Duodenal mucosa (tissue), 2 donors: ENCODE results near the gene PHACTR2.

Experiments used
- H3K27ac ChIP-seq: one replicate; pipeline ENCODE4 v1.7.0; 2013; ENCODE audit warnings: low read depth, low read length
- H3K27me3 ChIP-seq, 2 donors: one replicate each; pipeline ENCODE4 v1.7.0; 2013; ENCODE audit warnings: low read length in 2 of 2, control low read depth in 1 of 2; ENCODE audit not compliant: insufficient read depth in 2 of 2, control insufficient read depth in 1 of 2
- H3K36me3 ChIP-seq, 2 donors: one replicate each; pipeline ENCODE4 v1.7.0; 2013; ENCODE audit warnings: low read length in 2 of 2, control low read depth in 1 of 2; ENCODE audit not compliant: insufficient read depth in 2 of 2, control insufficient read depth in 1 of 2
- H3K4me1 ChIP-seq, 2 donors: one replicate each; pipeline ENCODE4 v1.7.0; 2013; ENCODE audit warnings: low read length in 2 of 2, control low read depth in 1 of 2; ENCODE audit not compliant: insufficient read depth in 2 of 2, control insufficient read depth in 1 of 2
- H3K4me3 ChIP-seq, 2 donors: one replicate each; pipeline ENCODE4 v1.7.0; 2013; ENCODE audit warnings: low read length in 2 of 2, low read depth in 1 of 2
- H3K9ac ChIP-seq, 2 donors: one replicate each; pipeline ENCODE4 v1.7.0; 2013; ENCODE audit warnings: low read length in 2 of 2, low read depth in 1 of 2
- H3K9me3 ChIP-seq, 2 donors: one replicate each; pipeline ENCODE4 v1.7.0; 2013; ENCODE audit warnings: low read length in 2 of 2, control low read depth in 1 of 2; ENCODE audit not compliant: control insufficient read depth in 1 of 2

The PHACTR2 gene

DNA sequence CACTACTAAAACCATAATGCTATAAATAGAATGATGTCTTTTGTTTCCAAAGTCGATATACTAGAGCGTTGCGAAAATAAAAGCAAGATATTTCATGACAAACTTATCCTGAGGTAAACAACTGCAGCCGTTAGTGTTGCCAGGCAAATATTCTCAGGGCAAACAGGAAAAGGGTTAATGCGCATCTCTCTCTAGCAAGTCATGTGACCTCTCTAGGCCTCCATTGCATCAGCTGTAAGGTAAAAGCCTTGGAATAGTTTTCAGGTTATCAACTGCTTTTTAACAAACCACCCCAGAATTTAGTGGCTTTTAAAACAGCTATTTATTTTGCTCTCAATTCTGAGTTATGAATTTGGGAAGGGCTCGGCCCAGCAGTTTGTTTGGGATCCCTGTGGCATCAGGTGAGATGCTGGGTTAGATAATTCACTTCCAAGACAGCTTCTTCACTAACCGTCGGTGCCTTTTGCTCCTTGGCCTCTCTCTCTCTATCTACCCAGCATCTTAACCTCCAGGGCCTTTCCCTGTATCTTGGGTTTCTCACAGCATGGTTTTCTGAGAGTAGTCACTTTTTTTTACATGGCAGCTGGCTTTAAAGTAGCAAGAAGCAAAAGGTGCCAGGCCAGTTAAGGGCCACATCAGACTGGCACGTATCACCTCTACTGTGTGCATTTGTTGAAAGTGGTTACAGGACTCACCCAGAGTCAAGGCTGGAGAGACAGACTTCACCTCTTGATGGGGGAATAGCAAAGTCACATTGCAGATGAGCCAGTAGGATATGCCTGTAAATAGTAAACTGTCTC lies 126.2 kb downstream of the PHACTR2 start:
- H3K27ac ChIP-seq, result no peak overlapping the region
- H3K36me3 ChIP-seq, result peaks cover 6 to 11% of the 10 kb centered on the region in 2 donors

DNA sequence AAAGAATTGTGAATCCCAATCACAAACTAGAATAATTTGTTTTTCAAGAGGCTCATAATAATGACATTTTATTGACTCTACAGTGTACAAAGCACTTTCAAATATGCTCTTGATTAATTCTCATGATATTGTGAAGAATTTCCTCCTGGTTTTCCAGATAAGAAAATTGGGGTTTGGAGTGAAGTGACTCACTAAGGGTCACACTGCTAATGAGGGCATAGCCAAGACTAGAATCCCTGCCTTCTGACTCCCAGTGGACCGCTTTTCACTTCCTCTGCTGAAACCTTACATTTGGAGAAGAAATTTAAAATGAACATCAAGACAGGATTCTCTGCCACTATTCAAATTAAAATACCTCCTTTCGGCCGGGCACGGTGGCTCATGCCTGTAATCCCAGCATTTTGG lies 127.1 kb downstream of the PHACTR2 start:
- H3K4me3 ChIP-seq, result no peak overlapping the region
- no peak overlapping the region for H3K9ac ChIP-seq
- no peak overlapping the region for H3K27ac ChIP-seq
- H3K9me3 ChIP-seq, result no peaks in the 10 kb centered on the region
- H3K4me1 ChIP-seq, result no peaks in the 10 kb centered on the region
- H3K27me3 ChIP-seq, result no peaks in the 10 kb centered on the region
- H3K36me3 ChIP-seq, result peaks cover 6 to 11% of the 10 kb centered on the region in 2 donors

More for the DNA sequence above, 126.2 kb downstream of the PHACTR2 start:
- no peaks in the 10 kb centered on the region for H3K9me3 ChIP-seq
- no peak overlapping the region for H3K4me3 ChIP-seq
- no peaks in the 10 kb centered on the region for H3K4me1 ChIP-seq
- no peak overlapping the region for H3K9ac ChIP-seq
- H3K27me3 ChIP-seq, result no peaks in the 10 kb centered on the region

DNA sequence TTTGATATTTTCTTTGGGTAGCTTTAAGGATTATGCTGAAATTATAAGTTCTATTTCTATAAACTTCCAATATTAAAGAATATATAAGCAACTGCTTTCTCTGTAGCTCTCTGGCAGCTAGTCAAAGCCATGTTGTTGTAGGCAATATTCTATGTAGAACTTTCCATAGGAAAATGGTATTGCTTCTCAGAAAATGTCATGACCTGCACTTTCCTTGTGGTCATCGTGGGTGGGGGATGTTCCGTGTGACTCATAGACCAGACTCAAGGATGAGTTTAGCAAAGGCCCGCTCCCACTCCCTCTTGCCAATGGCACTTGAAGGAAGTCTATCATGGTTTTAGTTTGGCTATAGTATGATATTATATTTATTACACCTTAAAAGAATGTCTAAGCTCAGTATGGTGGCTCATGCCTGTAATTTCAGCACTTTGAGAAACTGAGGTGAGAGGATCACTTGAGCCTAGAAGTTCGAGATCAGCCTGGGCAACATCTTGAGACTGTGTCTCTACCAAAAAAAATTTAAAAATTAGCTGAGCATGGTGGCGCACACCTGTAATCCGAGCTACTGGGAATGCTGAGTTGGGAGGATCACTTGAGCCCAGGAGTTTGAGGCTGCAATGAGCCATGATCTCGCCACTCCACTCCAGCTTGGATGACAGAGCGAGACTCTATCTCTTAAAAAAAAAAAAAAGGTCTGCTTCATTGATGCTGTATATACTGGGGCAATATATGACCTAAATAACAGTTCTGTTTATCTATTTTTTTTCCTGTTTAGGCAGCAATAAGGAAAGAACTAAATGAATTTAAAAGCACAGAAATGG lies 128.7 kb downstream of the PHACTR2 start:
- H3K27ac ChIP-seq, result no peak overlapping the region

DNA sequence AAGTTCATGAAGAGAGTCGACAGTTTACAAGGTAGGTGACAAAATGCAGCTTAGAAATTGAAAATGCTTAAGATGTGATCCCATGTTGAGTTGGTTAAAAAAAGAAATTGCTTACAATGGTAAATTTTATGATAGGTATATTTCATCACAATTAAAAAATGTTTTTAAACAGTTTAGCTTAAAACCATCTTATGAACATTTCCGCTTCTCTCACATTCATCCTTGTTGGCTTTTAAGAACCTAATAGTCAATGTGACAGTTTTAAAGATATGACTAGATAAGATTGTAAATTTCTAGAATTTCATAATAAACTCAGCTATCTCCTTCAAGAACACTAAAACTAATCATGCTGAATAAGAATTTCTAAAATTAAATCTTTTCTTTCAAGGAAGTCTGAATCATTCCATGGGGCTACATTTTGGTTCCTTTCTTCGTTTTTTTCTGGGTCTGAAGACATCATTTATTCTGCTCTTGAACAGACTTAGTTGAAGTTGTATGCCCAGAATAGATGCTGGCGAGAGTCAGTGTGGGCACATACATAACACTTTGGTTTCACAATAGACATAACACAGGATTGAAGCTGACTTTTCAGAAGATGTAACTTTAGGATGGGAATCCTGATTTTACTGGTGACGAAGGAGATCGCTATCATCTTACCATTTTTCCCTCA lies 129.5 kb downstream of the PHACTR2 start:
- H3K4me1 ChIP-seq, result no peaks in the 10 kb centered on the region
- H3K36me3 ChIP-seq, result peaks cover 6 to 8% of the 10 kb centered on the region in 2 donors
- H3K27ac ChIP-seq, result no peak overlapping the region
- H3K9ac ChIP-seq, result no peak overlapping the region
- H3K4me3 ChIP-seq, result no peak overlapping the region
- no peaks in the 10 kb centered on the region for H3K9me3 ChIP-seq
- H3K27me3 ChIP-seq, result no peaks in the 10 kb centered on the region

More for the DNA sequence above, 128.7 kb downstream of the PHACTR2 start:
- H3K4me1 ChIP-seq, result no peaks in the 10 kb centered on the region
- no peak overlapping the region for H3K4me3 ChIP-seq
- peaks cover 6 to 11% of the 10 kb centered on the region in 2 donors for H3K36me3 ChIP-seq
- no peaks in the 10 kb centered on the region for H3K9me3 ChIP-seq
- H3K9ac ChIP-seq, result no peak overlapping the region
- H3K27me3 ChIP-seq, result no peaks in the 10 kb centered on the region

DNA sequence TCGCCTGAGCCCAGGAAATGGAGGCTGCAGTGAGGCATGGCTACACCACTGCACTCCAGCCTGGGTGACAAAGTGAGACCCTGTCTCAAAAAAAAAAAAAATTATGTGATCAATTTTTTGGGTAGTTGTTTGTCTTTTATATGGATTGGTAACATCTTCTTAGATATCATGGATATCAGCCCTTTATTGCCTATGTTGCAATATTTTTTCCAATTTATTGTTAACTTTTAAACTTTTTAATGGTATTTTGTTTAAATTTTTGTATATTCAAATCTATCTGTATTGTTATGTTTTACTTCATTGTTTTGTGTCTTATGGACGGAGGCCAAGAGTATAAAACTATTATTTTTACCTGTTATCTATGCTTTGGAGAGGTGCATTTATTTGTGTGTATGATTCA lies 133.0 kb downstream of the PHACTR2 start:
- Histone ChIP-seq H3K36me3 (peaks cover 3 to 8% of the 10 kb centered on the region in 2 donors), H3K4me3 (no peak overlapping the region), H3K4me1 (no peaks in the 10 kb centered on the region), H3K27ac (no peak overlapping the region), H3K9me3 (no peaks in the 10 kb centered on the region), H3K9ac (no peak overlapping the region), H3K27me3 (no peaks in the 10 kb centered on the region)

DNA sequence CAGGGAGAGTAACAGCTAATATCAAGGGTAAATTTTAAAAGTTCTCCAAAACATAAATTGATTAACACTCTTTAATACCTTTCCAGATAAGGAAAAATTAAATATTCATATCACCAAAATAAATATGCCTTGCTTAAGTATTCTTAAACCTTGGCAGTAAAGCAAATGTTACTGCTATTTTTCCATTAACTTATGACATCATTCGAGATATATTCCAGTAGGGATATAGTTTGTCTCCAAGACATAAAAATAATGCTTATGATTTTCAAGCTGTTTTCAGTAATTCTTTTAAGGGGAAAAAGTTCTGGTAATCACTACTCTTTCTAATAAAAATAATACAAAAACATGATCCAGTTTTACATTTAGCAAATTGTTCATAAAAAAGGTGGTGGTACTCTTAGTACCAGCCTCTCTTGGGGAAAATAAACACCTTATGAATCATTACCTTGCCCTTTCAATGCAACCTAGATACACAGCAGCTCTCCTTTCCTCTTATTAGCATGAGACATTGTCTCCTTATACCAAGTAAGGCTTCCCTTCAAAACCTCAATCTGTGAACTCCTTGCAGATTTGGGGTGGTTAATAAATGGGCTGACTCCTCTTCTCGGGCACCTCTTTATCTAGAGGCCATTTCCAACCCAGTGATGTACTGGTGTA lies 133.9 kb downstream of the PHACTR2 start:
- no peak overlapping the region for H3K9ac ChIP-seq
- no peaks in the 10 kb centered on the region for H3K27me3 ChIP-seq
- H3K4me1 ChIP-seq, result no peaks in the 10 kb centered on the region
- no peak overlapping the region for H3K27ac ChIP-seq
- H3K4me3 ChIP-seq, result no peak overlapping the region
- peaks cover 3 to 8% of the 10 kb centered on the region in 2 donors for H3K36me3 ChIP-seq
- no peaks in the 10 kb centered on the region for H3K9me3 ChIP-seq

DNA sequence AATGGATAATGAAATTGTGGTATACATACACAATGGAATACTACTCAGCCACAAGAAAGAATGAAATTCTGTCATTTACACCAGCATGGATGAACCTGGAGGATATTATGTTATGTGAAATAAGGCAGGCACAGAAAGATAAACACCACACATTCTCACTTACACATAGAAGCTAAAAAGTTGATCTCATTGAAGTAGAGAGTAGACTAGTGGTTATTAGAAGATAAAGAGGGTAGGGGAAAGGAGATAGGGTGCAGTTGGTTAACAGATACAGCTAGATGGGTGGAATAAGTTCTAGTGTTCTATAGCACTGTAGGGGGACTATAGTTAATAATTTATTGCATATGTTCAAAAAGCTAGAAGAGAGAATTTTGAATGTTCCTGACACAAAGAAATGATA lies 139.9 kb downstream of the PHACTR2 start:
- H3K27me3 ChIP-seq, result no peaks in the 10 kb centered on the region
- no peaks in the 10 kb centered on the region for H3K9me3 ChIP-seq
- H3K9ac ChIP-seq, result no peak overlapping the region

DNA sequence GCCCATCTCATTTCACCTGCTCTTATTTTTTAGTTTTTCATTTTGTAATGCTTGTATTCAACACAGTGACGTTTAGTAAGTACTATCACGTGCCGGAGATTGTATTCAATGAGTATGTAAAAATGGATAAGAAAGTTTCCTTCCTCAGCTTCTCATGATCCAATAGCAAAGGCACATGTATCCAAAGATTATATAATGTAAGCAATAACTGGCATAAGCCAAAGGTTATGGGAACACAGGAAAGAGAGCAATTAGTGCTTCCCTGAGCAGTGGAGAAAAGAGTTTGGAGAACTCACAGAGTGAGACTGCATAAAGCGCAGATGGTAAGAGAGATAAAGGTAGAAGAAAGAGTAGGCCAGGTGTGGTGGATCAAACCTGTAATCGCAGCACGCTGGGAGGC lies 143.6 kb downstream of the PHACTR2 start:
- H3K27me3 ChIP-seq, result no peaks in the 10 kb centered on the region
- no peaks in the 10 kb centered on the region for H3K9me3 ChIP-seq
- H3K27ac ChIP-seq, result no peak overlapping the region
- H3K36me3 ChIP-seq, result peaks cover 0 to 5% of the 10 kb centered on the region in 2 donors
- H3K4me3 ChIP-seq, result no peak overlapping the region
- no peaks in the 10 kb centered on the region for H3K4me1 ChIP-seq
- no peak overlapping the region for H3K9ac ChIP-seq

More for the DNA sequence above, 139.9 kb downstream of the PHACTR2 start:
- Histone ChIP-seq H3K36me3 (peaks cover 0 to 2% of the 10 kb centered on the region in 2 donors), H3K4me3 (no peak overlapping the region), H3K4me1 (no peaks in the 10 kb centered on the region), H3K27ac (no peak overlapping the region)

DNA sequence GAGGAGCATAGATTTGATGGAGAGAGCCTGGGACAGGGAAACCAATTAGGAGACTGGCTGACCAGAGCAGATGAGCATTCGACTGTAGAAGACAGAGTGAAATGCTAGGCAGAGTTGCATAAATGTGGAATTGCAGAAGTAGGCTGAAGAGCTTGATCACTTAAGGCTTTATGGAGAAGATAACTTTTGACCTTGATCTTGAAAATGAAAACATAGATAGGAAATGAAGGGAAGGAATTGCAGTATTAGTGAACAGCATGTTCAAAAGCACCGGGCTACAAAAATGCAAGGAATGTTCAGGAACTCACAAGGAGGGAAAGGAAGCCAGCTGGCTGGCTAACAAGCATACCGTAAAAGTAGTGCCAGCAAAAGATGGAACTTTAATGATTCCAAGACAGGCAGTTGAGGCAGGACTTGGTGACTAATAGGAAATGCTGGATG lies 144.8 kb downstream of the PHACTR2 start:
- Histone ChIP-seq H3K4me3 (no peak overlapping the region), H3K4me1 (no peaks in the 10 kb centered on the region), H3K36me3 (peaks cover 0 to 5% of the 10 kb centered on the region in 2 donors), H3K27ac (no peak overlapping the region), H3K9me3 (no peaks in the 10 kb centered on the region), H3K9ac (no peak overlapping the region), H3K27me3 (no peaks in the 10 kb centered on the region)
